GDM1 (cell line): ENCODE results near the gene CRMP1.
"Not testable (repeated sequence)": the region's sequence is repeated elsewhere in the genome, so short reads cannot be mapped to it uniquely, and the experiment has no call there.

ENCODE experiments used
- DNase-seq: peaks from one replicate; lab custom pipeline; 2025; lab: John Stamatoyannopoulos, UW

CRMP1 gene

DNA sequence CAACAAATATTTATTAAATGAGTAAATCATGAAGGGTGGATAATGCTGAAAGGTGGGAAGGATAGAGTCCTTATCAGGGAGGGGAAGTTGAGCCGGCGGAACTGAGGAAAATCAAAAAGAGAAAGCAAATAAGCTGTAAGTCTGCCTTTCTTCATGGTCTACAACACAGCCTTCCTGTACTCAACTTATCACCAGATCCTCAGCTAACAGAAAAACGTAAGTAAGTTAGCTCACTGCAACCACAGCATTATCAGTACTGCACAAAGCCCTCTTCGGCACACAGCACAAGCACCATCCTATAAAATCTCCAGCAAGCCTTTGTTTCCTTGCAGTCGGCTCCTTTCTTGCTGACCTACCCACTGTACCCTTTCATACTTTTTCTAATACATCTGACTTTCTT is 70.3 kb downstream of the CRMP1 start:
- DNase-seq = peak; percentile 19

DNA sequence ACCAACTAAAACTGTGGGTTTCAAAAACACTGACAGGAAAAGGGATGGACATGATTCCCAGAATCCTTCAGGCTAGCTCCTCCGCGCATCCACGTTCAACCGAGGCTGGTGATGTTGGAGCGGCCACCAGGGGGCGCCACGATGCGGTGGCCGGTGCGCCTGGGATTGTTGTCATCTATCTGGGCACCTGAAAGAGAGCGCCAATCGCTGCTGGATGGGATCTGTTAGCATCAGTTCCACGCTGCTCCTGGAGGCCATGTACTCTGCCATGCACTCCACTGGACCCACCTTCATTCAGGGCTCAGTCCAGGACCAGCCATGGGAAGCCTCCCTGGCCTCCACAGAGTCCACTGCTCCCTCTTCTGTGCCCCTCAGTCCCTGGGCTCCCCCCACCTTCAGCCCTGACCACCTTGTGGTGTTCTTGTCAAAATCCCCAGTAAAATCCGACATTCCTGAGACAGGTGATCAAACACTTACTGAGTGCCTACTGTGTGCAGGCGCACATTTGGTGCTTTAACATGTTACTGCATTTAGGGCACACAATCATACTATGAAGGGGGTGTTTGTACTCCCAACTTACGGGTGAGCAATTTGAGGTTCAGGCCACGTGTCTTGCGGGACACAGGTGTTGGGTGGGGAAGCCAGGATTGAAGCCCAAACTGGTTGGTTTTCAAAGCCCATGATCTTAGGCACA is 71.1 kb downstream of the CRMP1 start:
- DNase-seq = no peak

DNA sequence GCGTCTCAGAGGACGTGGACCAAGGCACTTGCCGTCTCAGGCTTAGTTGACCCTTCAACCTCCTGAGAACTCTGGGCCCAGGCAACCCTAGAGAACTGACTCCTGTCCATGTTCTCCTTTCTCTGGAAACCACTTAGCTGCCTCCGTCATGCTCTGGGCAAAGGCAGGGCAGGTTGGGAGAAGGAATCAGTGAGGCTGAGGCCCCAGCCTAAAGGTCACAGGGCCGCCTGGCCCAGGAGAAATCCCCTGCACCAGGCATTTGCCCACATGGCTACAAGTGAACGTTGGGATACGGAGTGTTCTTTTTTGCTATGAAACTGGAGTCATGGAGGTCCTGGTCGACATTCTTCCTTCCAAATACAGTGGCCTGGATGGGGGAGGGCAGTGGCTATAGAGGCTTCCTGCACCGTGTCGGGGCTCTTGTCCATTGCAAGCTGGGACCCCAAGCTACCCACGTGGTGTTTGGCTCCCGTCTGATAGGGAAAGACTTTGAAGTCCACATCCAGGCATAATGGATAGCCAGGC is 76.0 kb downstream of the CRMP1 start:
- no peak for DNase-seq

DNA sequence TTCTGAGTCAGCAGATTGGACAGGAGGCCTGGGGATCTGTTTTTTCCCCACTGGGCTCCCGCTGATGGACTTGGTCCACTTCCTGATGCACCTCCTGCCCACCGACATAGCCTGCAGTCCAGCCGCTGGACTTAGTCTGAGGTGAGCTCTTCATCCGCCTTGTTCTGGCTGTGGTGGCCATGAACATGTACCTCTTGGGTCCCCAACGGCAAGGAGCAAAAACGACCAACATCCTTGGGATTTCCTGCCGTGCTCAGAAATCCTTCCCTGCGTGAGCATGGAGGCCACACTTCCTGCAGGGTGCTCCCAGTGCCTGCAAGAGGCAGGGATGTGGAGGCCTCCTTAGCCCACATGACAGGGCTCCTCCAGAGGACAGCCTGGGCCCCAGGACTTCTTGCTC is 76.8 kb downstream of the CRMP1 start:
- no peak for DNase-seq

DNA sequence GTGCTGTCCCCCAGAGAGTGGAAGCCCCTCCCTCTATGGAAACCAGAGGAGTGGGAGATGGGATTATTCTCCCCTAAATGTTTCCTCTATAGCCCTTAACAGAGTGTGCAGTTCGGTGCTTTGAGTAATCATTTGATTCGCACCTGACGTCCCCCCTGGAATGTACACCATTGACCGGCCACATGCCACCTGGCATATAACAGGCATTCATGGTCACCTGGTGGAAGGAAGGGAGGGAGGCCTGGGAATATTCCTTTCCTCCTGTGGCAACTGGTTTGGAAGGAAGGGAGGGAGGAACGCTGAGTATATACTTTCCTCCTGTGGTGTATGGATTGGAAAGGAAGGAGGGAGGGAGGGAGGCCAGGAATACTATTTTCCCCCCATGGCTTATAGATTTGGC is 77.2 kb downstream of the CRMP1 start:
- DNase-seq = no peak

DNA sequence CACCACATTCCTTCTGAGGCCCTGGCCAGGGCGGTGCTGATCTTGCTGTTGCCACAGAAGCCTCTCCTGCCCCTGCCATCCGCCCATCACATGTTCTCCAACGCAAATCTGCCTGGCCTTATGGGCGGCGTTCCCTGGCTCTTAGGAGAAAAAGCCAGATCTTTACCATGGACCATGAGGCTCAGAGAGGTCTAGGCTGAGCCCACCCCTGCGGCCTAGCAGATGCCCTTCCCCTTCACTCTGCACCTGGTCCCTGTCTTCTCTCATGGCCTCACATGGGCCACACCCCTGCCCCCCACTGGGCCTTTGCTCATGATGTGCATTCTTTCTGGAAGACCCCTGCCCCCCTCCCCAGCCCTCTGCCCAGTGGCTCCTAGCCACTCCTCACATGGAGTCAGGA is 78.5 kb downstream of the CRMP1 start:
- DNase-seq = no peak

DNA sequence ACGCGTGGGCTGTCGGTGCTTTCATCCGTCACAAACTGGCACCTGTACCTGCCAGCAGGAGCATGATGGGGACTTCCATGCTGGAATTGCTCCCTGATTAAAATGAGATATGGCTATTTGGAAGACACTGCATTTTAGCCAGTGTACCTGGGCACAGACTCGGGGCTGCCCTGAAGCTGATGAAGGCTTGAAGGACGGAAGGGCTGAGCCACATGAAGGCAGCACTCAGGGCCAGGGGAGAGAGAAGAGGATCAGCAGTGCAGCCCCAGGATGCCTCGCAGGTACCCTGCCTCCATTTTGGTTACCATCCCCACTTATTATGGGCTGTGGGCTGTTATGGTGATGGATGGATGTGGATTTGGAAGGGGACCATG is 79.0 kb downstream of the CRMP1 start:
- DNase-seq = no peak

DNA sequence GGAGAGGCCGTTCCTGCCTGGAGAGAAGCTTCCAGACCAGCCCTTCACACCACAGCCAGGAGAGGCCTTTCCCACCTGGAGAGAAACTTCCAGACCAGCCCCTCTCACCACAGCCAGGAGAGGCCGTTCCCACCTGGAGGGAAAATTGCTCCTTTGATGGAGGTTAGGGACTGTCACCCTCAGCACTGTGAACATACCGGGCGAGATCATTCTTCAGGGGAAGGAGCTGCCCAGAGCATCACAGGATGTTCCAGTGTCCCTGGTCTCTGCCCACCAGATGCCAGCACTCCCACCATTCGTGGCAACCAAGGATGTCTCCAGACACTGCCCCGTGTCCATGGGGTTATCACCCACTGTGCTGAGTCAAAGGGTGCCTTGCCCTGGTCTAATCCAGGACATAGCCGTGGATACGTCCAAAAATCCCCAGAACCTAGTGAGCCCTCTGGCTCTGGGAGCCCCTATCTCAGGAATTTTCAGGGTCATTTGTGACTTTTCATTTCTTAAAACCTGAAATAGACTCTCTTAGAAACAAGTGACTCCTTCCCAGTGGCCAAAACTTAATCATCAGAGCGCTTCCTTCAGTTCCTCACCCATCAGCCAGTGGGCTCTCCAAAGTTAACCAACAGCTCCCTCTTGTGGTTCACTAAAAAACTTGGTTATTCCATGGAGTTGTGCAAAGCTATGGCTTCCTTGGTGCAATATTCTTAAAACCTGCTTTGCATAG is 80.2 kb downstream of the CRMP1 start:
- peak; percentile 50 for DNase-seq

DNA sequence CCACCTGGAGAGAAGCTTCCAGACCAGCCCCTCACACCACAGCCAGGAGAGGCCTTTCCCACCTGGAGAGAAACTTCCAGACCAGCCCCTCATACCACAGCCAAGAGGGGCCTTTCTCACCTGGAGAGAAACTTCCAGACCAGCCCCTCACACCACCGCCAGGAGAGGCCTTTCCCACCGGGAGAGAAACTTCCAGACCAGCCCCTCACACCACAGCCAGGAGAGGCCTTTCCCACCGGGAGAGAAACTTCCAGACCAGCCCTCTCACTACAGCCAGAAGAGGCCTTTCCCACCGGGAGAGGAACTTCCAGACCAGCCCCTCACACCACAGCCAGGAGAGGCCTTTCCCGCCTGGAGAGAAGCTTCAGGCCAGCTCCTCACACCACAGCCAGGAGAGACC is 80.8 kb downstream of the CRMP1 start:
- not testable (repeated sequence) for DNase-seq

DNA sequence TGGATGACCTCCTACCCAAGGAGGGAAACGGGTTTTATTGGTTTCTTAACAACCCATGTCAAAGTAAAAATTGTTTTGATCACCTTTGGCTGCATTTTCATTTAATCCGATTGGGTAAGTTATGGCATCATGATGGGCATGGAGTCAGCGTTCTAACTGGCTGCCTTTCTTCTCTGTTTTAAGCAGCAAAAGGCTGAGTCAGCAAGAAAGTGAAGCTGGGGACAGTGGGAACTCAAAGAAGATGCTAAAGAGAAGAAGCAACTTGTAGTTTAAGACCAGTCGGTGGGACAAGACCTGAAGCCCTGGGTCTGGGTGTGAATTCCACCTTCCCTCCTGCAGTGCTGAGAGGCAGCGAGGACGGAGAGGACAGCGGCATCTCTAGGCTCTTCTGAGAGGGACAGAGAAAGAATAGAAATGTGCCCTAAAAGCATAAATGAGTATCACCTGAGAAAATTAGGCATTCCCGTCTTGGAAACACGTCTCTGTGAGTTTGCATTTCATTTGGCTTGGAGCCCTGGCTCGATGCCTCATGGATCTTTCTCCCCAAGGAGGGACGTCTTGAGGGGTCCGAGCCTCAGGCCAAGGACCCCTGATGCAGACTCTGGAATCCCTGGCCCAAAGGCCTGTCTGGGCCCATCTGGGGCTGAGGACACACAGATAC is 82.0 kb downstream of the CRMP1 start:
- no peak for DNase-seq

DNA sequence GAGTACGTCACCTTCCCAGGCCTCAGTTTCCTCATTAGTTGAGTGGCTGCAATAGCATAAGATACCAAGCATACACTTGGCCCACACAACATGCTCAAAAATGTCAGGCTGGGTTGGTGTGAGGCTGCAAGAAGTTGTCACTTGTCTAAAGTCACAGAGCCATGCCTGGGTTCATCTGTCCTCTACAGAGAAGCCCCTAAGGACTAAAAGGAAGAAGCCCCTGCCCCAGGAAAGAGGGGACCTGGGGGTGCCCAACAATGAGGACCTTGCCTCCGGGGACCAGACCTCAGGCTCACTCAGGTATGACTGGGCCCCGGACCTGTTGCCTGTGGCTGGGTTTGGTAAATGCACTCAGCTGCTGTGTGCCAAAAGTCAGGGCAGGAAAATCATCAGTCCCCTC is 82.7 kb downstream of the CRMP1 start:
- DNase-seq = no peak

DNA sequence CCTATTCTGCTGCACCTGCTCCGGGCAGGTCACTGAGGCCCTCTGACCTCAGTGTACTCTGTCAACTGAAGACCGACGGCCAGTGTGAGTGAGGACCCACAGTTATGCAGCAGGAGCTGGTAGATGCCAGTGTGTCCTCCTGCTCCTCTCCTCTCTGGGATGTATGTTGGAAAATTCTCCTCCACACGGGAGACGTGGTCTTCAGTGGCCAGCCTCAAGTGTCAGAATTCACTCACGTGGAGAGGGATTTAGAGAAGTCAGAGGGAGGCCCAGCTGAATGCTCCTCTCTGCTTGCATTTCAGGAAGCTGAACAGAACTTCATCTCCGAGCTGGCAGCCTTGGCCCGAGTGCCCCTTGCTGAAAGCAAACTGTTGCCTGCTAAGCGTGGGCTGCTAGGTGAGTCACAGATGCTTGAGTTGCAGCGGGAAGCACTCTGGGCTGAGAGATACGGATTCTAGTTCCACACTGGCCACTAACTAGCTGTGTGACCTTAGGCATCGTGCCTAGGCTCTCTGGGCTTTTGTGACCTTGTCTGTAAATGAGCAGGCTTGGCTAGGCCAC is 83.6 kb downstream of the CRMP1 start:
- no peak for DNase-seq

DNA sequence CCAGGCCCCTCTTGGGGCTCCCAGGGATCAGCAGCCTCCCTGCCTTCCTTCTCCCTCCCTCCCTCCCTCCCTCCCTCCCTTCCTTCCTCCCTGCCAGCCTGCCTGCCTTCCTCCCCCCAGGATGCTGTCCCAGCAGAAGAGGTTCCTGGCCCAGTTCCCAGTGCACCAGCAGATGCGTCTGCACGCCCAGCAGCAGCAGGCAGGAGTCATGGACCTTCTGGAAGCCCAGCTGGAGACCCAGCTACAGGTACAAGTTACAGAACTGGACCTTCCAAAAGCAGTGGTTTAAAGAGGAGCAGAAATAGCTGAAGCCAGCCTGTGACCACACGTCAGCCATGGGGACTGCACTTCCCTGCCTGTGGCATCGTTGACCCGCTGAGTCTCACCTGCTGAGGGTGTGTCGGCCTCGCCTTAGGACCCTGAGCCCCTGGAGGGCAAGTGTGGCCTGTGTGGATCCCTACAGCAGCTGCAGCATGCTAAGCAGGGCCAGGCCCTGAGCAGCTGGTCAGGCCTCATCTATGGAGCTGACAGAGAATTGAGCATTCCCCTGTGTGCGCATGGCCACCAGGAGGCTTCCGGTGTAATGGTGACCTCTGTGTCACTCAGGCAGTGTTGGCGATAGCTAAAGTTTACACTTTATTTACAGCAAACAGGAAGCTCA is 84.7 kb downstream of the CRMP1 start:
- no peak for DNase-seq

DNA sequence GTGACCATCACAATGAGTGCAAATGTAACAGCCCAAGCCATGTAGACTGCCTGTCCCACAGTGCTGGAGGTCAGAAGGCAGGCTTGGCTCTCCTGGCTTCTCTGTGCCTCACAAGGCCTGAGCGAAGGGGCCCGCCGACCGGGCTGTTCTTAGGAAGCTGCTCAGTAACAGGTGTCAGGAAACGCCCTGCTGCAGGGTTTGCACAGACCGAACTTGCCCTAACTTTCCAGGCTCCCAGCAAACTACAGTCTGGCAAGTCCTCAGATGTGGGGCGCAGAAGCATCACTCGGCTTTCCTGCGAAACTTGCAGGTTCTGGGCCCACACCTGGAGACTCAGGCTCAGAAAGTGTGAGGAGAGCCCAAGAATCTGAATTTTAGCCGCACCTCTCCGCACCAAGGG is 87.6 kb downstream of the CRMP1 start:
- no peak for DNase-seq

DNA sequence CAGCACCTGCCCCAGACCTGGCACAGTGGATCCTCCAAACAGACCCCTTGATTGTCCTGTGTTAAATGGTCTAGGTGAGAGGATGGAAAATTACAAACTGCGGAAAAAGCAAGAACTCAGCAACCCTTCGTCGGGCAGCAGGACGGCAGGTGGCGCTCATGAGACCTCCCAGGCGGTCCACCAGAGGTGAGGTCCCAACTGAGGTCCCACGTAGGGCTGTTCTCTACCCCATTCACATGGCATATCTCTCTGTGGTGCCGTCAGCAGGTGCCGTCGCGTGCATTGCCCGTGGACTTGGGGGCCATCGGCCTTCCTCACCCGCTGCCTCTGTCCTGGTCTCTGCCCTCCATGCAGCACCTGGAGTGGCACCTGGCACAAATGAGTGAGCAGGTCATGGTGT is 88.2 kb downstream of the CRMP1 start:
- no peak for DNase-seq

DNA sequence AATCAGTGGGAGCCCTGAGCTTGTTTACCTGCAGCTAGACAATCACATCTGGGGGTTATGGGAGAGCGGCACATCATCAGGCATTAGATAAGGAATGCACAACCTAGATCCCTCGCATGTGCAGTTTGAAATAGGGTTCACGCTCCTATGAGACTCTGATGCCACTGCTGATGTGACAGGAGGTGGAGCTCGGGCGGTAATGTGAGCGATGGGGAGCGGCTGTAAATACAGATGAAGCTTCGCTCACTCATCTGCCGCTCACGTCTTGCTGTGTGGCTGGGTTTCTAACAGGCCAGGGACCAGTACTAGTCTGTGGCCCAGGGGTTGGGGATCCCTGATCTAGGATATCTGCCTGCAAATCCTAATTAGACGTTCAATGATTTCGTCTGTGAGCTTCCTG is 90.3 kb downstream of the CRMP1 start:
- no peak for DNase-seq

DNA sequence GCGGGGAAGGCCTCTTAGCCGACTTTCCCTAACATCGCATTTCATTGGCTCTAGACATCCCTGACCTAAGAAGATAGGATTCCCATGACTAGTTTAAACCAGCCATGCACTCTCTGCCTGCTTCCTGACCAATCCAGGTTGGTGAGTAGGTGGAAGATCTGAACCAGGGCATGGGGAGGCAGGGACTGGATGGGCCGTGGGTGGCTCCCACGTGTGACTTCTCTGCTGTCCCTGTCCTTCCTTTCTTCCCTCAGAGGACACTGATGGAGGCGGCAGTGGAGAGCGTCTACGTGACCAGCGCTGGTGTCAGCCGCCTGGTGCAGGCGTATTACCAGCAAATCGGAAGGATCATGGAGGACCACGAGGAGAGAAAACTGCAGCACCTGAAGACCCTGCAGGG is 91.2 kb downstream of the CRMP1 start:
- DNase-seq = no peak

DNA sequence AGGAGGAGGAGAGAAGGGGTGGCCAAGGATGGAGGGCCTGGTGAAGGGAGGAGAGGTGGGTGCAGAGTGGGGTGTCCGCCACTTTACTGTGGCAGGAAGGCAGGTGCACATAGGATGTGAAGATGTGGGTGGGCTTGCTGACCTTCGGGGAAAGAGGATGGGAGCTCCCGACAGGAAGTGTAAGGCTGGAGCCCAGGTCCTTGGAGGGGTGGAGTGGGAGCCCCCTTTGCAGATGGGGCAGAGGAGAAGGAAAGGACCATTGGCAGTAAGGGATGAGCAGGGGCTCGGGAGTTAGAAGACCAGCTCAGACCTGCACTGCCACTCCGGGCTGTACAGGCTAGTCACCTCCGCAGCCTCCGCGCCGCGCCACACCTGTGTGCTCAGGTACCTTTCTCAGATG is 92.4 kb downstream of the CRMP1 start:
- DNase-seq = no peak

DNA sequence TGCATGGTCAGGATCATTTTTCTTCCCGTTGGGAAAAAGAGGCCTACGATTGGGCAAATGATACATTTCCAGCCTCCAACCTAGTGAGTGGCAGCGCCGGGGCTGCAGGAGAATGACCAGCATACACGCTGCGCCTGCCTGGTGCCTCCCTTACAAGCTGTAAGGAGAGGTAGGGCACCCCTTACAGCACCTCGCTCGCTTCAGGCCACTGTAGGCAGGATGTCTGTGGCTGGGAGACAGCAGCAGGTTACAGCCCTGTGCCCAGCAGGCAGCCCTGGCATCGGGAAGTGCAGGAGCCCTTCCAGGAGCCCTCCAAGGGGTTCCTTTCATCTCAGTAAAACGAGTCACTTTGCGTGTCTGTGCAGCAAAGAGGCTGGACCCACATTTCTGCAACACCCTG is 93.5 kb downstream of the CRMP1 start:
- DNase-seq = no peak

DNA sequence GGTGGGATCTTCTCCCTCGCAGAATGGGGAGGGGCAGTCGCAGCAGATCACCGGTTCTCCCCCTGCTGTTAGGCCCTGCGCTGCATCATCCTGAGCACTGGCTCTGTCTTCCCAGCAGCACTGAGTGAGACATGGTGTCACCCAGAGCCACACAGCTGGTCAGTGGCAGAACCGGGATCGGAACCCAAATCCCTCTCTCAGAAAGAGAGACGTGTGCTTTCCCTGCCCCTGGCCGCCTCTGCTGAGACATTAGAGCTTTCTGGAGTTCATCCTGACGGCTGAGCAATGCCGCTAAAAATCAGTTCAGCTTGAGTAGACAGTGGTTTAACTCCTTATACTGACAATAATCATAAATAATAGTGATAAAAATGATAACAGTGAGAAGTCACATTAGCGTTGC is 93.9 kb downstream of the CRMP1 start:
- no peak for DNase-seq

DNA sequence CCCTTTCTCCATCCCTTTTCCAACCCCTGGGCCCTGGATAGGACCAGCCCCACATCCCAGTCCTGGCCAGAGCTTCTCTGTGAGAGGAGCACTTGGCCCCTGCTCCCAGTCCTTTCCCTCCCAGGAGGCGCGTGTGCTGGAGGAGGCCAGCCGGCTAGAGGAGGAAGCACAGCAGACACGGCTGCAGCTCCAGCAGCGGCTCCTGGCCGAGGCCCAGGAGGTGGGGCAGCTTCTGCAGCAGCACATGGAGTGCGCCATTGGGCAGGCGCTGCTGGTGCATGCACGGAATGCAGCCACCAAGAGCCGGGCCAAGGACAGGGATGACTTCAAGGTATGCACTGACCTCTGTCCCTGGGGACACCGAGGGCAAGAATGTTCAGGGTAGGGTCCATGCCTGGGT is 94.4 kb downstream of the CRMP1 start:
- no peak for DNase-seq

DNA sequence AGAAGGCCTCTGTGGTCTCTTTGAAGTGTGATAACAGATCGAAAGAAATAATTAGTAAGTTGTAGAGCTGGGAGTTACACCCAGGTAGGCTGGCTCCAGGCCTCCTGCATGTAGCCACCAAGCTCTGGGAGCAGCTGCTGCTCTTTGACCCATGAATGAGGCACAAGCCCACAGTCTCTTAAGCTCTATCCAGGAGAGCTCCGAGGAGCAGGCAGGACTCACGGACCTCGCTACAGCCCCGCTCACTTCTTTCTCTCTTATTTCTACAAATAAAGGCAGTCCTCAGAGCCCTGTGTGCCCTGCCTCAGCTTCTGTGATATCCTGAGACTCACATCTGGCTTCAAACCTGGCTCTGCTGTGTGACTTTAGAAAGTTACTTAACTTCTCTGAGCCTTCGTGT is 95.0 kb downstream of the CRMP1 start:
- no peak for DNase-seq
